8988T (cell line): ENCODE results near the gene BCAM.
"Not testable (repeated sequence)": the region's sequence is repeated elsewhere in the genome, so short reads cannot be mapped to it uniquely, and the experiment has no call there.

Experiments
- DNase-seq: peaks from one replicate; pipeline ENCODE4 v3.0.0; 2011

BCAM gene

GRCh38 chr19:44851427-44851826, 42.5 kb downstream of the BCAM start:
- DNase-seq = no peak

- no peak for DNase-seq
These were observed 46.7 kb downstream of the BCAM start for GRCh38 chr19:44855606-44856005.

- no peak for DNase-seq
These were observed 47.6 kb downstream of the BCAM start for GRCh38 chr19:44856421-44857083.

- no peak for DNase-seq
These were observed 48.9 kb downstream of the BCAM start for GRCh38 chr19:44857837-44858236.

- not testable (repeated sequence) for DNase-seq
These were observed 52.7 kb downstream of the BCAM start for GRCh38 chr19:44861576-44861975.

GRCh38 chr19:44863990-44864389, 55.1 kb downstream of the BCAM start:
- DNase-seq = no peak

GRCh38 chr19:44865196-44865767, 56.4 kb downstream of the BCAM start:
- DNase-seq = no peak

- no peak for DNase-seq
These were observed 57.8 kb downstream of the BCAM start for GRCh38 chr19:44866664-44867063.

- no peak for DNase-seq
These were observed 58.7 kb downstream of the BCAM start for GRCh38 chr19:44867578-44867977.

- DNase-seq = no peak
These were observed 61.0 kb downstream of the BCAM start for GRCh38 chr19:44869733-44870470.
